IPS-18a (cell line): ENCODE measurements around the gene VEZT.
A peak's percentile ranks its signal among the peaks of the same experiment; 100 is the strongest.

Experiments used
- H3K27ac ChIP-seq: one replicate; pipeline ENCODE4 v1.5.1; 2013; ENCODE audit warnings: low read length
- H3K27me3 ChIP-seq: one replicate; pipeline ENCODE4 v1.6.1; 2013; ENCODE audit warnings: mild to moderate bottlenecking, low read length; ENCODE audit not compliant: control insufficient read depth, insufficient read depth
- H3K36me3 ChIP-seq: one replicate; pipeline ENCODE4 v1.6.1; 2013; ENCODE audit warnings: low read depth, low read length; ENCODE audit not compliant: control insufficient read depth
- H3K4me1 ChIP-seq: one replicate; pipeline ENCODE4 v1.6.1; 2013; ENCODE audit warnings: low read depth, low read length; ENCODE audit not compliant: control insufficient read depth
- H3K4me3 ChIP-seq: one replicate; pipeline ENCODE4 v1.5.1; 2013; ENCODE audit warnings: low read length
- H3K9ac ChIP-seq: one replicate; pipeline ENCODE4 v1.6.1; 2013; ENCODE audit warnings: mild to moderate bottlenecking, low read length, moderate library complexity
- H3K9me3 ChIP-seq: one replicate; pipeline ENCODE4 v1.6.1; 2013; ENCODE audit warnings: low read depth, low read length; ENCODE audit not compliant: control insufficient read depth

VEZT gene

DNA sequence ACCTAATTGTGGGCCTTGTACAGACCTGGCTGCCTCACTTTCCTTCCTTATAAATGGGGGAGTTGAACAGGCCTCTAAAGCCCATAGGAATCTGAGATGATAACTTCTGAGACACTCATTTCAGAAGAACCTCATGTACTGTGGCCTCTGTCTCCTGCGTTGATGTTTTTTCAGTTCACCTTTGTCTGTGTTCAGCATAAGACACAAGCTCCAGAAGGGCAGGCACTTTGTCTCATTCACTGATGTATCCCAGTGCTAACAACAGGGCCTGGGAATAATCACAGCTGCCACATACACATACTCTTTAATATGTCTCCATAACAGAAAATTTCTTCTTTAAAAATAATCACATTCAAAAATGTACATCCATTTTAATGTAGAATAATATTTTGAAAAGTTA lies 3.7 kb upstream of the VEZT start:
- H3K4me1 ChIP-seq: peaks cover 29% of the 10 kb centered on the region
- no peak overlapping the region for H3K27ac ChIP-seq
- no peaks in the 10 kb centered on the region for H3K27me3 ChIP-seq
- H3K9me3 ChIP-seq: no peaks in the 10 kb centered on the region
- H3K4me3 ChIP-seq: no peak overlapping the region
- H3K9ac ChIP-seq: no peak overlapping the region
- peaks cover 11% of the 10 kb centered on the region for H3K36me3 ChIP-seq

DNA sequence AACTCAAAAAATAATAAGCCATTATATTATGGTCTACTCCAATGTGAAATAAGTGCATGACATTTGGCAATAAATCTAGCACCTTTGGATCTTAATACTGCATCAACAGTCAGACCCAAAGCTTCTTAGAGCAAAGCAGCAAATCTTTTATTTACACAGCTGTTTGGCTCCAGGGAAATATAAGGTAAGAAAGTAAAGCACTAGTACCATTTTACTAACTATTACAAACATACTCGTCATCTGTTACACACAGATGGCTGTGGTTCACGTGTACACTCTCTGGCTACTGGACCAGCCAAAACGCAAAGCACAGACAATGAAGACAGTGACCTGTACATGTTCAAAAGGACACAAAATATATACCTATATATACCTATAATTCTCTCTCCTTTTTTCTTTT lies 3.1 kb upstream of the VEZT start:
- peaks cover 29% of the 10 kb centered on the region for H3K4me1 ChIP-seq
- no peaks in the 10 kb centered on the region for H3K9me3 ChIP-seq
- H3K4me3 ChIP-seq: no peak overlapping the region
- peaks cover 9% of the 10 kb centered on the region for H3K36me3 ChIP-seq
- no peak overlapping the region for H3K27ac ChIP-seq
- no peaks in the 10 kb centered on the region for H3K27me3 ChIP-seq
- H3K9ac ChIP-seq: no peak overlapping the region

DNA sequence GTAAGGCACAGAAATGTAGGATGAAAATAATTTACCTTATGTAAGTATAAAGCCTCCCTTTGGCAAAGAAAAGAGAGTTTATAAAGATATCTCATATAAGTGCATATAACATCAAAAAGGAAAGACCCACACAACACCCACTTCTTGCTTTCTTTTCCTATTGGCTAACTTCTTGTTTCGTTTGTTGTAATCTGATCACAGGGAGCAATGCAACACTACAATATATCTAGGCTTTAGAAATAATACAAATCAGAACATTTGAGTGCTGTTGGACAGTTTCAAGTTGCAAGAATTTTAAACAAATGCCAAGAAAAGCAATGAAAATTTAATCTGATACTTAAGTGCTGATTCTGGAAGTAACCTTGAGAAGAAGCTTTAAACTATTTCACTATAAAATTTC lies 1.7 kb upstream of the VEZT start:
- H3K4me1 ChIP-seq: peaks cover 22% of the 10 kb centered on the region
- peak overlapping the region; percentile 95 for H3K9ac ChIP-seq

GRCh38 chr12:95216711-95217376 lies 763 bp upstream of the VEZT start:
- Histone ChIP-seq H3K27ac (peak overlapping the region; percentile 86), H3K4me3 (peak overlapping the region; percentile 95), H3K36me3 (no peaks in the 10 kb centered on the region), H3K4me1 (peaks cover 25% of the 10 kb centered on the region), H3K27me3 (no peaks in the 10 kb centered on the region), H3K9me3 (no peaks in the 10 kb centered on the region), H3K9ac (peak overlapping the region; percentile 95)

More for the DNA sequence above, 1.7 kb upstream of the VEZT start:
- H3K9me3 ChIP-seq: no peaks in the 10 kb centered on the region
- peak overlapping the region; percentile 7 for H3K27ac ChIP-seq
- H3K4me3 ChIP-seq: peak overlapping the region; percentile 95
- no peaks in the 10 kb centered on the region for H3K36me3 ChIP-seq
- H3K27me3 ChIP-seq: no peaks in the 10 kb centered on the region

DNA sequence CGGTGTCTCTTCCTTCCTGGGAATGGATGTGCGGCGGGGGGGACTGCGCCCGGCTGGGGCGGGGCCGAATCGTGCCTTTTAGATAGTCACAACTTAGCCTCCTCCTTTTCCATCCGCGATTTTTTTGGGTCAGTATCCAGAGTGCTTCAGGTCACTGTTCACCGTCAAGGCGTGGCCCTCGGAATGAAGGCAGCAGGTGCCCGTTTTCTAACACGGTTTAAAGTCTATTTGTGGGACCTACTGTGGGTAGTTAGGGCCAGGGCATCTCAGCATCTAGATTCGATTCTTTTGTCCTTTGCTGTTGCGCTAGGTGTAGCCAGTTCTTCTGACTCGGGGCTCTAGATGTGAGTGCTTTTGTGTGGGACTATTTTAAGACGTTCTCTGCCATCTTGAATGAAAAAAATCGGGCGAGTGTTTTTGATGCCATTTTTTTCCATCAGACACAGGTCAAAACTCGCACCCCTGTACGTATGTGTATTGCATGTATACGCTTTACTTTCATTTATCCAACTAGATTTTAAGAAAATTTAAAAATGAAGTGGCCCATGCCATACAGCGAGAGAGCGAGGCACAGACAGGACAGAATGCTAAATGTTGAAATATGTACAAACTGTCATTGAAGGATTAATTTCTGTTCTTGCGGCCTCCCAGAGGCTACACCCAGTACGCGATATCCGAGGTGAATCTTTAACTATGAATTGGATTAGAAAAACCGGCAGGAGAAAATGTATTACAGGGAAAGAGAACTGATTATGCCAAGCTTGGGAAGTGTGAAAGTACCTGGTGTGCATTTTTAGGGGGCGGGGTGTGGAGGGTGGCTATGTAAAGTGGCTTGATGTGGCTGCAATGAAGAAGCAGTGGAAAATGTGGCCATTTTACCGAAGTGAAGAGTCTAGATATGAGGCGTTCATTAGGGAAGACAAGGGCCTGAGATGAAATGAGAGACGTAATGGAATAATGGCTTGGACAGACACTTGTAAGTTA lies 835 bp downstream of the VEZT start:
- Histone ChIP-seq H3K36me3 (no peaks in the 10 kb centered on the region), H3K4me3 (peak overlapping the region; percentile 99), H3K9me3 (no peaks in the 10 kb centered on the region), H3K9ac (peak overlapping the region; percentile 95), H3K27ac (peak overlapping the region; percentile 96), H3K4me1 (peaks cover 25% of the 10 kb centered on the region), H3K27me3 (no peaks in the 10 kb centered on the region)

DNA sequence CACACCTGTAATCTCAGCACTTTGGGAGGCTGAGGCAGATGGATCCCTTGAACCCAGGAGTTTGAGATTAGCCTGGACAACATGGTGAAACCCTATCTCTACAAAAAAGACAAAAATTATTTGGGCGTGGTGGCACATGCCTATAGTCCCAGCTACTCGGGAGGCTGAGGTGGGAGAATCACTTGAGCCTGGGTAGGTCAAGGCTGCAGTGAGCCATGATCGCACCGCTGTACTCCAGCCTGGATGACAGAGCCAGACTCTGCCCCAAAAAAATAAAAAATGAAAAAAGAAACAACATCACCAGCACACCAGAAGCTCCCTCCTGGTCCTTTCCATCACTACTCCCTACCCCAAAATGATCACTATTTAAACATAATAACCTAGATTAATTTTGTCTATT lies 2.6 kb downstream of the VEZT start:
- H3K9me3 ChIP-seq: no peaks in the 10 kb centered on the region
- no peaks in the 10 kb centered on the region for H3K27me3 ChIP-seq
- peaks cover 11% of the 10 kb centered on the region for H3K36me3 ChIP-seq
- H3K27ac ChIP-seq: no peak overlapping the region
- H3K4me3 ChIP-seq: no peak overlapping the region
- peaks cover 18% of the 10 kb centered on the region for H3K4me1 ChIP-seq
- H3K9ac ChIP-seq: no peak overlapping the region

GRCh38 chr12:95220726-95221125 lies 3.1 kb downstream of the VEZT start:
- H3K9me3 ChIP-seq: no peaks in the 10 kb centered on the region
- peaks cover 11% of the 10 kb centered on the region for H3K36me3 ChIP-seq
- no peak overlapping the region for H3K4me3 ChIP-seq
- H3K4me1 ChIP-seq: peaks cover 13% of the 10 kb centered on the region
- no peaks in the 10 kb centered on the region for H3K27me3 ChIP-seq
- no peak overlapping the region for H3K9ac ChIP-seq
- no peak overlapping the region for H3K27ac ChIP-seq

- no peak overlapping the region for H3K9ac ChIP-seq
- no peaks in the 10 kb centered on the region for H3K9me3 ChIP-seq
- no peak overlapping the region for H3K4me3 ChIP-seq
- peaks cover 11% of the 10 kb centered on the region for H3K36me3 ChIP-seq
- H3K27ac ChIP-seq: no peak overlapping the region
- H3K27me3 ChIP-seq: no peaks in the 10 kb centered on the region
- H3K4me1 ChIP-seq: peaks cover 5% of the 10 kb centered on the region
Measured at GRCh38 chr12:95224202-95225170, 6.9 kb downstream of the VEZT start.

DNA sequence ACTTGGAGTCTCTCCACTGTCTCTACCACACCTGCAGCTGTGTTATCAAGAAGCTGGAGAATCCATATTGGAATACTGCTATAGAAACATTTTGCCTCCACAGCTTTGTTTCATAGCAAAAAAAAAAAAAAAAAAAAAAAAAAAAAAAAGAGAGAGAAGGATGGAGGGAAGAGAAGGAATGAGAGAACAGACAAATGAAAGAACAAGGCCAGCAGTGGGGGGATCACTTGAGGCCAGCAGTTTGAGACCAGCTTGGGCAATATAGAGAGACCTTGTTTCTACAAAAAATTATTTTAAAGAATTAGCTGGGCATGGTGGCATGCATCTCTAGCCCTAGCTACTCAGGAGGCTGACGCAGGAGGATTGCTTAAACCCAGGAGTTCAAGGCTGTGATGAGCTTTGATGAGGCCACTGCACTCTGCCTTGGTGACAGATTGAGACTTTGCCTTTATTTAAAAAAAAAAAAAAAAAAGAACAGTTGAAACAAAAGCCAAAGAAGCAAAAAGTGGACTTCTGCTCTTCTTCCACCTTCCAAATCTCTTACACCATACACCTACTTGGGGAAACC lies 8.1 kb downstream of the VEZT start:
- Histone ChIP-seq H3K4me3 (no peak overlapping the region), H3K36me3 (peaks cover 11% of the 10 kb centered on the region), H3K27me3 (no peaks in the 10 kb centered on the region), H3K4me1 (peaks cover 6% of the 10 kb centered on the region), H3K27ac (no peak overlapping the region), H3K9ac (no peak overlapping the region), H3K9me3 (no peaks in the 10 kb centered on the region)

DNA sequence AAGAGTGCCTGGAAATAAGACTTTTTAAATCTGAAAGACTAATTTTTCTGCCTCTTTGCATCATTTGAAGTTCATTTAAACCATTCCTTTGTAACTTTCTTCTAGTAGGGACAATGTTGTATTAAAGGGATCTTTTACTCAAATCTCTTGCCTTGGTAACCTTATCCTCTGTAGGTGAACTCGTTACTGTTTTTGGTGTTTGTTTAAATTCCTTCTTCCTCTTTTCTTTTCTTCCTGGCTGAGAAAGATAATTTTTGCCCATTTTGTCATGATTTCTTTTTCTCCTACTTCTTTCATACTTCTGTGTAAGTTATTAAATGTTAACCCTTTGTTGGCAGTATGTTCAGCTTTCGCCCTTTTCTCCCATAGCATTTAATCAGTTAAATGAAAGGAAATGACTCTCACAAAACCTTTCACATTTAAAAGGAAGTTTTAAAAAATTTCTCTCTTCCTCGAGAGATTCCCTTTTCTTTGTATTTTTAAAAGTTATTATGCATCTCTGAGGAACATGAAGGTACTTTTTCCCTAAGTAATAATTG lies 10.3 kb downstream of the VEZT start:
- Histone ChIP-seq H3K27me3 (no peaks in the 10 kb centered on the region), H3K9me3 (no peaks in the 10 kb centered on the region), H3K27ac (no peak overlapping the region), H3K9ac (no peak overlapping the region), H3K36me3 (peaks cover 11% of the 10 kb centered on the region), H3K4me1 (peaks cover 6% of the 10 kb centered on the region), H3K4me3 (no peak overlapping the region)
